MM.1S (cell line): ENCODE measurements around the gene SCT.

Source experiments
- DNase-seq: peaks from one replicate; pipeline ENCODE4 v3.0.0-alpha.2; 2015
- H2AFZ ChIP-seq: fragments of 300-600 bp; sonication (generic); 2 replicates; pipeline ENCODE4 v1.6.0; 2016; ENCODE audit warnings: antibody characterized with exemption, low read length
- H3F3A ChIP-seq: fragments of 300-600 bp; sonication (generic); 2 replicates; pipeline ENCODE4 v1.6.1; 2016; ENCODE audit warnings: mild to moderate bottlenecking, antibody characterized with exemption, low read length, moderate library complexity, mixed read lengths; ENCODE audit not compliant: insufficient read depth
- H3K27ac ChIP-seq: fragments of 300-600 bp; sonication (generic); 2 replicates; pipeline ENCODE4 v1.5.1; 2016; ENCODE audit warnings: mild to moderate bottlenecking, low read length
- H3K27me3 ChIP-seq: fragments of 300-600 bp; sonication (generic); replicated peaks from 2 replicates; pipeline ENCODE4 v1.6.0; 2016; ENCODE audit warnings: low read length; ENCODE audit not compliant: insufficient read depth
- H3K36me3 ChIP-seq: fragments of 300-600 bp; sonication (generic); replicated peaks from 2 replicates; pipeline ENCODE4 v1.6.1; 2016; ENCODE audit warnings: mild to moderate bottlenecking, low read length, mixed read lengths; ENCODE audit not compliant: insufficient read depth
- H3K4me1 ChIP-seq: fragments of 300-600 bp; sonication (generic); 2 replicates; pipeline ENCODE4 v1.6.1; 2016; ENCODE audit warnings: low read length, mixed read lengths
- H3K4me2 ChIP-seq: fragments of 300-600 bp; sonication (generic); 2 replicates; pipeline ENCODE4 v1.6.0; 2016; ENCODE audit warnings: low read depth, low read length
- H3K4me3 ChIP-seq: fragments of 300-600 bp; sonication (generic); 2 replicates; pipeline ENCODE4 v1.5.1; 2016; ENCODE audit warnings: low read length, mixed read lengths
- H3K79me2 ChIP-seq: fragments of 300-600 bp; sonication (generic); 2 replicates; pipeline ENCODE4 v1.6.1; 2016; ENCODE audit warnings: mixed run types, low read length, mixed read lengths
- H3K9ac ChIP-seq: fragments of 300-600 bp; sonication (generic); 2 replicates; pipeline ENCODE4 v1.6.1; 2016; ENCODE audit warnings: low read length, mixed read lengths
- H3K9me2 ChIP-seq: fragments of 300-600 bp; sonication (generic); replicated peaks from 2 replicates; pipeline ENCODE4 v1.6.1; 2016; ENCODE audit warnings: mild to moderate bottlenecking, low read length, mixed read lengths; ENCODE audit not compliant: insufficient read depth
- H3K9me3 ChIP-seq: fragments of 300-600 bp; sonication (generic); replicated peaks from 2 replicates; pipeline ENCODE4 v1.6.1; 2016; ENCODE audit warnings: mild to moderate bottlenecking, low read length, mixed read lengths; ENCODE audit not compliant: insufficient read depth
- H4K20me1 ChIP-seq: fragments of 300-600 bp; sonication (generic); 2 replicates; pipeline ENCODE4 v1.6.1; 2016; ENCODE audit warnings: mild to moderate bottlenecking, low read length, moderate library complexity, mixed read lengths; ENCODE audit not compliant: insufficient read depth
- EZH2 ChIP-seq: fragments of 300-600 bp; sonication (generic); optimal IDR thresholded peaks from 2 replicates; pipeline ENCODE3; 2017; ENCODE audit warnings: low read depth, mild to moderate bottlenecking, antibody characterized with exemption, low read length, mixed read lengths
- EZH2phosphoT487 ChIP-seq: fragments of 300-600 bp; sonication (generic); IDR thresholded peaks from 2 replicates; pipeline ENCODE4 v1.6.1; 2018; ENCODE audit warnings: antibody characterized with exemption, low read length
- TF ChIP-seq, protein P1 (sequence below): fragments of 300-600 bp; sonication (generic); IDR thresholded peaks from 2 replicates; pipeline ENCODE4 v1.5.1; 2016; ENCODE audit warnings: antibody characterized with exemption, low read length, mixed read lengths

SCT gene

GRCh38 chr11:578276-579035 lies 48.5 kb downstream of the SCT start:
- peak overlapping the region; percentile 34; the same call in 1 of the 2 replicates for H3K27ac ChIP-seq
- H3K4me3 ChIP-seq, result peak overlapping the region; percentile 92; the same call in 1 of the 2 replicates
- peaks cover 67% of the 10 kb centered on the region for H3K79me2 ChIP-seq

DNA sequence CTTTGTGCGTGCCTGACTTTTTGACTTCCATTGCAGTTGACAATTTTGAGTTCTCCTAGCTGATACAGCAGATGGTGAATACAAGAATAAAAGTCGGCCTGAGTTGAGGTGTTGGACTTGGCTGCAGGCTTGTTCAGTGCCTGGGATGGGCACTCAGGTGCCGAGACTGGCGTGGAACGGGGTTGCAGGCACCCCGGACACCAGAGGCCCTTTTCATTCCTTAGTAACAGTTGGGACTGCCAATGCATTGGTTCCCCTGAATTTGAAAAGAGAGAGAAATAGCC lies 49.4 kb downstream of the SCT start:
- Histone ChIP-seq H2AFZ (no peak overlapping the region), H3K4me2 (peak overlapping the region; percentile 70), H3K36me3 (no peaks in the 10 kb centered on the region), H3K9me2 (no peaks in the 10 kb centered on the region), H3K9me3 (no peaks in the 10 kb centered on the region), H4K20me1 (peaks cover 43% of the 10 kb centered on the region), H3K79me2 (peaks cover 58% of the 10 kb centered on the region), H3K4me3 (peak overlapping the region; percentile 92), H3K27ac (peak overlapping the region; percentile 34; the same call in 1 of the 2 replicates), H3K27me3 (0 out of 2 replicates have a peak, but pooled peaks cover 8% of the 10 kb centered on the region), H3K4me1 (peaks cover 16% of the 10 kb centered on the region), H3F3A (no peaks in the 10 kb centered on the region), H3K9ac (peak overlapping the region; percentile 84)
- TF ChIP-seq EZH2 (no peak), EZH2phosphoT487 (no peak)
- TF ChIP-seq, protein P1, sequence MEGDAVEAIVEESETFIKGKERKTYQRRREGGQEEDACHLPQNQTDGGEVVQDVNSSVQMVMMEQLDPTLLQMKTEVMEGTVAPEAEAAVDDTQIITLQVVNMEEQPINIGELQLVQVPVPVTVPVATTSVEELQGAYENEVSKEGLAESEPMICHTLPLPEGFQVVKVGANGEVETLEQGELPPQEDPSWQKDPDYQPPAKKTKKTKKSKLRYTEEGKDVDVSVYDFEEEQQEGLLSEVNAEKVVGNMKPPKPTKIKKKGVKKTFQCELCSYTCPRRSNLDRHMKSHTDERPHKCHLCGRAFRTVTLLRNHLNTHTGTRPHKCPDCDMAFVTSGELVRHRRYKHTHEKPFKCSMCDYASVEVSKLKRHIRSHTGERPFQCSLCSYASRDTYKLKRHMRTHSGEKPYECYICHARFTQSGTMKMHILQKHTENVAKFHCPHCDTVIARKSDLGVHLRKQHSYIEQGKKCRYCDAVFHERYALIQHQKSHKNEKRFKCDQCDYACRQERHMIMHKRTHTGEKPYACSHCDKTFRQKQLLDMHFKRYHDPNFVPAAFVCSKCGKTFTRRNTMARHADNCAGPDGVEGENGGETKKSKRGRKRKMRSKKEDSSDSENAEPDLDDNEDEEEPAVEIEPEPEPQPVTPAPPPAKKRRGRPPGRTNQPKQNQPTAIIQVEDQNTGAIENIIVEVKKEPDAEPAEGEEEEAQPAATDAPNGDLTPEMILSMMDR, result no peak
- no peak for DNase-seq

More at GRCh38 chr11:578276-579035, 48.5 kb downstream of the SCT start:
- Histone ChIP-seq H2AFZ (no peak overlapping the region), H3K36me3 (peaks cover 3% of the 10 kb centered on the region; the same call in 1 of the 2 replicates), H4K20me1 (peaks cover 44% of the 10 kb centered on the region), H3K4me2 (peak overlapping the region; percentile 70), H3F3A (no peaks in the 10 kb centered on the region), H3K9me2 (no peaks in the 10 kb centered on the region), H3K4me1 (peaks cover 16% of the 10 kb centered on the region), H3K9me3 (no peaks in the 10 kb centered on the region), H3K9ac (peak overlapping the region; percentile 33; the same call in 1 of the 2 replicates), H3K27me3 (0 out of 2 replicates have a peak, but pooled peaks cover 8% of the 10 kb centered on the region)
- peak; percentile 43 for DNase-seq
- no peak for TF ChIP-seq EZH2phosphoT487
- TF ChIP-seq, protein P1, result no peak
- no peak for TF ChIP-seq EZH2

DNA sequence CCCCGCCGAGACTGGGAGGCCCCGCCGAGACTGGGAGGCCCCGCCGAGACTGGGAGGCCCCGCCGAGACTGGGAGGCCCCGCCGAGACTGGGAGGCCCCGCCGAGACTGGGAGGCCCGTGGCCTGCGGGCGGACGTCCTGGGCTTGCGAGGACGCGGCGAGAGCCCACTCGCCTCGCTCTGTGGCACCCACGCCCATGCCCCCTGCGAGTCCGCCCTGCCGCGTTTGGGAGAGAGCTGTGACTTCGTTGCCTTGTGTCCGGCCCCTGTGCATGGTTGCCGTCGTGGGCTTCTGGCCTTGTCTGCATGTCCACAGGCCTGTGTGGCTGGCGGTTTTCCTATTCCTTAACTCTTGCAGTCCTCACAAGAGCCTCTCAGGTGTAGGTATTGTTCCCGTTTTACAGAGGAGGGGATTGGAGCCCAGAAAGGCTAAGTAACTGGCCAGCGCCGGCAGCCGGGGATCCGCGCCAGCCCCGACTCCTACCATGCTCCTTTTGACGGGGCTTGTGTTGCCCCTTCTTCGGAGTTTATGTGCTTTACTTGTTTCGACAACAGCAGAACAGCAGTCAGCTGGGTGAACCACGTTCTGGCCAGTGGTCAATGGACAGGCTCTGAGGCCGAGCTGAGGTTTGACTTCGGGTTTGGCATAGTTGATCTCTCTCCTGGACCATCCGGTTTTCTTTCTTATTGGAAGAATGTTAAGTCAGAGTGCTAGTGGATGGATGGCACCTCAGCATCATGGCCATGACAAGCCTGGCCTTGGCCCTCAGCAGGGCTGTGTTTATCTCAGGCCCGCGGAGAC lies 50.0 kb downstream of the SCT start:
- H3K9me2 ChIP-seq, result no peaks in the 10 kb centered on the region
- peak overlapping the region; percentile 70 for H3K4me2 ChIP-seq
- H3K79me2 ChIP-seq, result peaks cover 54% of the 10 kb centered on the region
- no peaks in the 10 kb centered on the region for H3K9me3 ChIP-seq
- H3K27me3 ChIP-seq, result 0 out of 2 replicates have a peak, but pooled peaks cover 8% of the 10 kb centered on the region
- no peaks in the 10 kb centered on the region for H3F3A ChIP-seq
- peak overlapping the region; percentile 40; the same call in 1 of the 2 replicates for H3K27ac ChIP-seq
- H3K4me1 ChIP-seq, result peaks cover 16% of the 10 kb centered on the region
- DNase-seq, result no peak
- H3K9ac ChIP-seq, result peak overlapping the region; percentile 84
- H3K4me3 ChIP-seq, result peak overlapping the region; percentile 92
- no peaks in the 10 kb centered on the region for H3K36me3 ChIP-seq
- no peak overlapping the region for H2AFZ ChIP-seq
- TF ChIP-seq EZH2, result no peak
- TF ChIP-seq, protein P1, result no peak
- peaks cover 43% of the 10 kb centered on the region for H4K20me1 ChIP-seq
